Lower lobe of right lung (tissue), 2 donors: ENCODE results near the gene ABCD1. TPM values are rescaled to one million over a fixed set of nuclear protein-coding genes. Genes with fewer than 3 reads are reported as not detected.
"Not testable (repeated sequence)": the region's sequence is repeated elsewhere in the genome, so short reads cannot be mapped to it uniquely, and the experiment has no call there.

Experiments used
- ATAC-seq, 2 donors: fragments of 200-7000 bp; cut with Tn5 transposase; one replicate each; pipeline ENCODE4 v1.9.1; 2020 to 2022; ENCODE audit warnings: mild to moderate bottlenecking in 2 of 2, moderate library complexity in 2 of 2
- DNase-seq: peaks from one replicate; pipeline ENCODE4 v3.0.0-alpha.2; 2020
- H3K27ac ChIP-seq: fragments of 200-600 bp; one replicate; pipeline ENCODE4 v1.8.0; 2022
- H3K27me3 ChIP-seq: fragments of 200-600 bp; one replicate; pipeline ENCODE4 v1.8.0; 2022; ENCODE audit warnings: low read depth
- H3K36me3 ChIP-seq: fragments of 200-600 bp; one replicate; pipeline ENCODE4 v1.8.0; 2022; ENCODE audit warnings: mild to moderate bottlenecking
- H3K4me1 ChIP-seq: fragments of 200-600 bp; one replicate; pipeline ENCODE4 v1.8.0; 2022
- H3K4me3 ChIP-seq: fragments of 200-600 bp; one replicate; pipeline ENCODE4 v1.8.0; 2022; ENCODE audit warnings: mild to moderate bottlenecking
- H3K9me3 ChIP-seq: fragments of 200-600 bp; one replicate; pipeline ENCODE4 v1.8.0; 2022
- intact Hi-C: fragments of 100-400 bp; cut with DNase I; formaldehyde crosslinking; loops from one replicate; pipeline ENCODE4 v1.11.0; 2022
- total RNA-seq: library from RNA; stranded (reverse); fragmentation: NEBNext Ultra II Directional; extraction: Animal tissue kit (Norgen Biotek cat#: 25700); gene quantifications from one replicate; pipeline ENCODE4 v1.2.1, GENCODE V29; 2021
- TF ChIP-seq, protein P1 (sequence below): fragments of 200-600 bp; IDR thresholded peaks from one replicate; pipeline ENCODE4 v1.8.0; 2022; ENCODE audit warnings: antibody characterized with exemption, mild to moderate bottlenecking
- donor health status: DM: no; HTN: yes; CAD: no; lungs with severe emphysema.

ABCD1 gene
- total RNA-seq, 1 donor from 2014 or later, result 14.5 TPM

DNA sequence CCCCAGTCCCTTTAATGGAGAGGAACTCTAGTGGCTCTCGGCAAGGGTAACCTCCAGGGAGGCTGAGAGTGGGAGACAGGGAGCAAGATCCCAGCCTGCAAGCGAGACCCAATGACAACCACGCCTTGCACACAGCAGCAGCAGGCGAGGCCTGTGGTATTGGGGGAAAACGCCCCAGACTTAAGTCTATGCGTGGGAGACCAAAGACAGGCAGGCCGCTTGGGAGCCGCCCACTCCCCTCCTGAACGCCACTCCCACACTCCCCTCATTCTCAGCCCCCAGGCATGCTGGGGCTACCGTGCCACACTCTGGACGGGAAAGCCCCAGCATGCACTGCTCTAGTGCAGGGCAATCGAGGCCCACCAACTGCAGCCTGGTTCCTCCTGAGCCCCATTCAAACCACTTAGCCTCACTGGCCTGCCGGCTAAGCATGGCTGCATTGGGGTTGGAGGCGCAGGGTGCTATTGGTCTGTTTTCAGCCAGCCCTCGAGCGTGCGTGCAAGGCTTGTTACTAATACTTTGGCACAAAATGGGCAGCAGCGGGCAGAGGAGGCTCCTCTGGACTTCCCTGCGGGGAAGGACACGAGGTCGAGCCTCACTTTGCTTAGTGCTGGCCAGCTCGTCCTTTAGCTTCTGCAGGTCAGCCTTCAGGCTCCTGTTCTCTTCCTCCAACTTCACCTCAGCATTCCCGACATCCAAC lies 22.2 kb upstream of the ABCD1 start:
- Histone ChIP-seq H3K27me3 (no peaks in the 10 kb centered on the region), H3K27ac (no peak overlapping the region), H3K36me3 (peaks cover 34% of the 10 kb centered on the region), H3K4me1 (no peaks in the 10 kb centered on the region), H3K4me3 (no peak overlapping the region), H3K9me3 (no peaks in the 10 kb centered on the region)
- DNase-seq (no peak), ATAC-seq (no peak)
- intact Hi-C loops, result no loop called here
- TF ChIP-seq, protein P1, sequence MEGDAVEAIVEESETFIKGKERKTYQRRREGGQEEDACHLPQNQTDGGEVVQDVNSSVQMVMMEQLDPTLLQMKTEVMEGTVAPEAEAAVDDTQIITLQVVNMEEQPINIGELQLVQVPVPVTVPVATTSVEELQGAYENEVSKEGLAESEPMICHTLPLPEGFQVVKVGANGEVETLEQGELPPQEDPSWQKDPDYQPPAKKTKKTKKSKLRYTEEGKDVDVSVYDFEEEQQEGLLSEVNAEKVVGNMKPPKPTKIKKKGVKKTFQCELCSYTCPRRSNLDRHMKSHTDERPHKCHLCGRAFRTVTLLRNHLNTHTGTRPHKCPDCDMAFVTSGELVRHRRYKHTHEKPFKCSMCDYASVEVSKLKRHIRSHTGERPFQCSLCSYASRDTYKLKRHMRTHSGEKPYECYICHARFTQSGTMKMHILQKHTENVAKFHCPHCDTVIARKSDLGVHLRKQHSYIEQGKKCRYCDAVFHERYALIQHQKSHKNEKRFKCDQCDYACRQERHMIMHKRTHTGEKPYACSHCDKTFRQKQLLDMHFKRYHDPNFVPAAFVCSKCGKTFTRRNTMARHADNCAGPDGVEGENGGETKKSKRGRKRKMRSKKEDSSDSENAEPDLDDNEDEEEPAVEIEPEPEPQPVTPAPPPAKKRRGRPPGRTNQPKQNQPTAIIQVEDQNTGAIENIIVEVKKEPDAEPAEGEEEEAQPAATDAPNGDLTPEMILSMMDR, result no peak

- Histone ChIP-seq H3K36me3 (peaks cover 34% of the 10 kb centered on the region), H3K4me1 (no peaks in the 10 kb centered on the region), H3K9me3 (no peaks in the 10 kb centered on the region), H3K27ac (no peak overlapping the region), H3K27me3 (no peaks in the 10 kb centered on the region), H3K4me3 (no peak overlapping the region)
- DNase-seq (peak; percentile 58), ATAC-seq (peak; percentile 20 to 66)
- intact Hi-C loops, result no loop called here
- TF ChIP-seq, protein P1, result no peak
These were observed 21.7 kb upstream of the ABCD1 start for GRCh38 chrX:153703036-153703370.

DNA sequence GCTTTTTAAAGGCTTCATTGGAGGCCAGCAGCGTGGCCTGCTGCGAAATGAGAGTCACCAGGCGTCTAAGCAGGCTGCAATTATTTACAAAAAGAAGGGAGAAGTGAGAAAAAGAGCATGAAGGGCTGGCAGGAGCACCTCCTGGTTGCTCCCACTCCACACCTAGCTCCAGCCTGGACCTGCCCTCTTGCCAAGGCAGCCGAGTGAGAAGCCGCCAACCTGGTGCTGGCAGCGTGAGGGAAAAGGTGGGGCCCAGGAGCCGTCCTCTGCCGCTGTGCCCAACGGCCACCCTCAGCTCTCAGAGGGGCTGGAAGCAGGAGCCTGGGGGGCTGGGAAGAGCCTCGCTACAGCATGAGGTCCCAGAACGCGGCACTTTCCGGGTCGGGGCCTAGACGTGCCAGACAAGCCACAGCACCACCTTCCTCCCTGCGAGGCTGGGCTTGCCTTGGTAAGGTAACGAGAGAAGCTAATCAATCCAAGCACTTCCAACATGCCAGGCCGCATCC lies 20.6 kb upstream of the ABCD1 start:
- no peak for DNase-seq
- H3K27me3 ChIP-seq, result no peaks in the 10 kb centered on the region
- intact Hi-C loops, result no loop called here
- peaks cover 34% of the 10 kb centered on the region for H3K36me3 ChIP-seq
- H3K9me3 ChIP-seq, result no peaks in the 10 kb centered on the region
- no peak for ATAC-seq
- no peak overlapping the region for H3K4me3 ChIP-seq
- no peaks in the 10 kb centered on the region for H3K4me1 ChIP-seq
- no peak overlapping the region for H3K27ac ChIP-seq
- TF ChIP-seq, protein P1, result no peak

GRCh38 chrX:153704631-153705402 lies 19.8 kb upstream of the ABCD1 start:
- intact Hi-C loops, DNase-seq, ATAC-seq, H3K4me1 ChIP-seq, H3K4me3 ChIP-seq, H3K27me3 ChIP-seq, H3K27ac ChIP-seq, H3K9me3 ChIP-seq: not testable (repeated sequence)
- peaks cover 37% of the 10 kb centered on the region for H3K36me3 ChIP-seq

GRCh38 chrX:153705403-153706060 lies 19.1 kb upstream of the ABCD1 start:
- H3K27me3 ChIP-seq, H3K4me3 ChIP-seq, H3K9me3 ChIP-seq, ATAC-seq, DNase-seq, intact Hi-C loops, H3K27ac ChIP-seq, H3K4me1 ChIP-seq: not testable (repeated sequence)
- peaks cover 44% of the 10 kb centered on the region for H3K36me3 ChIP-seq

DNA sequence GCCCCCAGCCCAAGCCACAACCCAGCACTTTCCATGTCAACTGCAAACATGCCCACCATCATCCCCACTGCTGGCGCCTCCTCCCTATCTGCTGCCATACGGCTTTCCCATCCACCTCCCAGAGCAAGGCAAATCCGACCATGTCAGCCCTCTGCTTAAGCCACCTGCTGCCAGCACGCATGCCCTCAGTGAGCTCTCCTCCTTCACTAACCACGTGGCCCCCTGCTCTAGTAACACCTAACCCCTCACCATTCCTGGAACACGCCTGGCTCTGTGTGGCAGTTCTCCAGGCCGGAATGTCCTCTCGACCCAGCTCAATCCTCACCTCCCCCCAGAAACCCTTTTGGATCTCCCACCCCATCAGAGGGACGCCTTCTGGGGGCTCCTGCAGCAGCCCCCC lies 17.9 kb upstream of the ABCD1 start:
- intact Hi-C loops, result no loop called here
- no peak for DNase-seq
- no peak for ATAC-seq
- Histone ChIP-seq H3K9me3 (no peaks in the 10 kb centered on the region), H3K4me1 (no peaks in the 10 kb centered on the region), H3K36me3 (peaks cover 41% of the 10 kb centered on the region), H3K27me3 (no peaks in the 10 kb centered on the region), H3K27ac (no peak overlapping the region), H3K4me3 (no peak overlapping the region)
- TF ChIP-seq, protein P1, result no peak
